SU-DHL-6 (cell line): ENCODE results near the gene APC2.

Source experiments
- EZH2phosphoT487 ChIP-seq: fragments of 200-600 bp; sonication (generic), shearing (Covaris generic); conservative IDR thresholded peaks from 2 replicates; pipeline ENCODE4 v1.6.1; 2018; ENCODE audit warnings: mild to moderate bottlenecking, antibody characterized with exemption, low read length, moderate library complexity, mixed read lengths
- TF ChIP-seq, protein P1 (sequence below): fragments of 200-600 bp; sonication (generic); IDR thresholded peaks from one replicate; pipeline ENCODE4 v1.5.1; 2017; ENCODE audit warnings: antibody characterized with exemption, mild to moderate bottlenecking, low read length, moderate library complexity; ENCODE audit not compliant: insufficient read depth, poor library complexity, severe bottlenecking

GRCh38 chr19:1471515-1472160 is 21.7 kb downstream of the APC2 start:
- TF ChIP-seq, protein P1, sequence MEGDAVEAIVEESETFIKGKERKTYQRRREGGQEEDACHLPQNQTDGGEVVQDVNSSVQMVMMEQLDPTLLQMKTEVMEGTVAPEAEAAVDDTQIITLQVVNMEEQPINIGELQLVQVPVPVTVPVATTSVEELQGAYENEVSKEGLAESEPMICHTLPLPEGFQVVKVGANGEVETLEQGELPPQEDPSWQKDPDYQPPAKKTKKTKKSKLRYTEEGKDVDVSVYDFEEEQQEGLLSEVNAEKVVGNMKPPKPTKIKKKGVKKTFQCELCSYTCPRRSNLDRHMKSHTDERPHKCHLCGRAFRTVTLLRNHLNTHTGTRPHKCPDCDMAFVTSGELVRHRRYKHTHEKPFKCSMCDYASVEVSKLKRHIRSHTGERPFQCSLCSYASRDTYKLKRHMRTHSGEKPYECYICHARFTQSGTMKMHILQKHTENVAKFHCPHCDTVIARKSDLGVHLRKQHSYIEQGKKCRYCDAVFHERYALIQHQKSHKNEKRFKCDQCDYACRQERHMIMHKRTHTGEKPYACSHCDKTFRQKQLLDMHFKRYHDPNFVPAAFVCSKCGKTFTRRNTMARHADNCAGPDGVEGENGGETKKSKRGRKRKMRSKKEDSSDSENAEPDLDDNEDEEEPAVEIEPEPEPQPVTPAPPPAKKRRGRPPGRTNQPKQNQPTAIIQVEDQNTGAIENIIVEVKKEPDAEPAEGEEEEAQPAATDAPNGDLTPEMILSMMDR: no peak
- TF ChIP-seq EZH2phosphoT487: no peak
